GM19099 (cell line): ENCODE results near the gene ADGRF5.

ENCODE experiments used
- POLR2A ChIP-seq: IDR thresholded peaks from 3 replicates; pipeline ENCODE4 v1.6.1; 2011; ENCODE audit warnings: low read depth; ENCODE audit not compliant: insufficient read length; ENCODE audit errors: extremely low read depth

ADGRF5 gene

GRCh38 chr6:46921731-46922130, at the start of gene ADGRF5:
Gene ADGRF5 (minus strand): TSS chr6:46921938. CDS start chr6:46906762, 15,176 bp downstream.
- no peak for TF ChIP-seq POLR2A

- TF ChIP-seq POLR2A, result no peak
Observed at GRCh38 chr6:46969206-46969605, 47.5 kb upstream of the ADGRF5 start.

GRCh38 chr6:46967826-46968349, 46.1 kb upstream of the ADGRF5 start:
- TF ChIP-seq POLR2A, result no peak

GRCh38 chr6:46964716-46965519, 43.2 kb upstream of the ADGRF5 start:
- no peak for TF ChIP-seq POLR2A

- TF ChIP-seq POLR2A, result no peak
Observed at GRCh38 chr6:46963626-46964025, 41.9 kb upstream of the ADGRF5 start.

- TF ChIP-seq POLR2A, result no peak
Observed at GRCh38 chr6:46963039-46963438, 41.3 kb upstream of the ADGRF5 start.

- TF ChIP-seq POLR2A, result no peak
Observed at GRCh38 chr6:46961711-46962110, 40.0 kb upstream of the ADGRF5 start.

- TF ChIP-seq POLR2A, result no peak
Observed at GRCh38 chr6:46961232-46961631, 39.5 kb upstream of the ADGRF5 start.

- no peak for TF ChIP-seq POLR2A
Observed at GRCh38 chr6:46959419-46959818, 37.7 kb upstream of the ADGRF5 start.

- no peak for TF ChIP-seq POLR2A
Observed at GRCh38 chr6:46956409-46956808, 34.7 kb upstream of the ADGRF5 start.

- no peak for TF ChIP-seq POLR2A
Observed at GRCh38 chr6:46954837-46955451, 33.2 kb upstream of the ADGRF5 start.

- no peak for TF ChIP-seq POLR2A
Observed at GRCh38 chr6:46953921-46954320, 32.2 kb upstream of the ADGRF5 start.

- no peak for TF ChIP-seq POLR2A
Observed at GRCh38 chr6:46949632-46950280, 28.0 kb upstream of the ADGRF5 start.

- no peak for TF ChIP-seq POLR2A
Observed at GRCh38 chr6:46948699-46949098, 27.0 kb upstream of the ADGRF5 start.

GRCh38 chr6:46947497-46947896, 25.8 kb upstream of the ADGRF5 start:
- TF ChIP-seq POLR2A, result no peak
